ENCODE measurements around the gene DIPK1B. TPM values are rescaled to one million over a fixed set of nuclear protein-coding genes. Genes with fewer than 3 reads are reported as not detected.

DIPK1B gene
- total RNA-seq, result 10.8 TPM
- polyA plus RNA-seq, result 18.9 TPM

DNA sequence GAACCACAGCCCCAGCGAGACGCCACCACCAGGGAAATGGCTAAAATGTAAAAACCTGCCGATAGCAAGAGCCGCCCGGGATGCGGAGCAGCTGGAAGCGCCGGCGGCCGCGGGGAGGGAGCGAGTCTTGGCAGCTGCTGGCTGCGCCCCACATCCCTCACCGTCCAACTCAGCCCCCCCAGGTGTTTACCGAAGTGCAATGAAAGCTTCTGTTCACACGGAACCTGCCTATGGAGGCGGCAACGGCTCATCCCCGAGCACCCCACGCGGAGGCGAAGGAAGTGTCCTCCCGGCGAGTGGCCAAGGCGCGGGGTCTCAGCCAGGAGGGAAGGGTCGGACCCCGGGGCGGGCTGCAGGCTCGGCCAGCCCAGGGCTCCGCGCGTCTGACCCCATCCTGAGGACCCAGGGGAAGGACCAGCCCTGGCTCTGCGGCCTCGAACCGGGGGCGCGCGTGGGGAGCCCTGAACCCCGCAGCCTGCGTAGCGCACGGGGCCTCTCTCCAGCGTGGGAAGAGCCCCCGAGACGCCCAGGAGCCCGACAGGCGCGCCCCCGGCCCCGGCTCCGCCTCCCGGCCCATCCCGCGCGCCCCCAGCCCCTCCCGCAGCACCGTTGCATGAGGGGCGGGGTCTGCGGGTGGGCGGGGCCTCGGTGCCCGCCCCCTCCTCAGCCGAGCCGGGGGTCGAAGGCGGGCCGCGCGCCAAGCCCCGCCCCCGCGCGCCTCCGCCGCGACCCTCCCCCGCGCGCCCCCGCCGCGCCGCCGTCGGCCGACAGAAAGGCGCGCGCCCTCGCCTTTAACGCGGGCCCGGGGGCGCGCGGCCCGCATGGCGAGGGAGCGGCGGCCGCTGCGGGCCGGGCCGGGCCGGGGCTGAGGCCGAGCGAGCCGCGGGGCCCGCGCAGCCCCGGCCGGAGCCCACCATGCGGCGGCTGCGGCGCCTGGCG is at the start of gene DIPK1B:
TSS of gene DIPK1B (plus strand) at position 822 of the 939 bp plus-strand sequence. CDS start at position 916, 94 bp downstream.
- no peak for DNase-seq (ENCODE audit: extremely low spot score)
- Histone ChIP-seq H3K4me1 (ENCODE audit: insufficient read depth) (no peaks in the 10 kb centered on the region), H3K4me3 (ENCODE audit: low read depth, low read length) (peak within 1 kb of the TSS; percentile 47), H3K36me3 (ENCODE audit: insufficient read depth) (no peaks in the 10 kb centered on the region), H3K27ac (ENCODE audit: low read depth) (no peak within 1 kb of the TSS)
- WGBS, result 1% methylated on average over 115 of the region's 119 CpGs

DNA sequence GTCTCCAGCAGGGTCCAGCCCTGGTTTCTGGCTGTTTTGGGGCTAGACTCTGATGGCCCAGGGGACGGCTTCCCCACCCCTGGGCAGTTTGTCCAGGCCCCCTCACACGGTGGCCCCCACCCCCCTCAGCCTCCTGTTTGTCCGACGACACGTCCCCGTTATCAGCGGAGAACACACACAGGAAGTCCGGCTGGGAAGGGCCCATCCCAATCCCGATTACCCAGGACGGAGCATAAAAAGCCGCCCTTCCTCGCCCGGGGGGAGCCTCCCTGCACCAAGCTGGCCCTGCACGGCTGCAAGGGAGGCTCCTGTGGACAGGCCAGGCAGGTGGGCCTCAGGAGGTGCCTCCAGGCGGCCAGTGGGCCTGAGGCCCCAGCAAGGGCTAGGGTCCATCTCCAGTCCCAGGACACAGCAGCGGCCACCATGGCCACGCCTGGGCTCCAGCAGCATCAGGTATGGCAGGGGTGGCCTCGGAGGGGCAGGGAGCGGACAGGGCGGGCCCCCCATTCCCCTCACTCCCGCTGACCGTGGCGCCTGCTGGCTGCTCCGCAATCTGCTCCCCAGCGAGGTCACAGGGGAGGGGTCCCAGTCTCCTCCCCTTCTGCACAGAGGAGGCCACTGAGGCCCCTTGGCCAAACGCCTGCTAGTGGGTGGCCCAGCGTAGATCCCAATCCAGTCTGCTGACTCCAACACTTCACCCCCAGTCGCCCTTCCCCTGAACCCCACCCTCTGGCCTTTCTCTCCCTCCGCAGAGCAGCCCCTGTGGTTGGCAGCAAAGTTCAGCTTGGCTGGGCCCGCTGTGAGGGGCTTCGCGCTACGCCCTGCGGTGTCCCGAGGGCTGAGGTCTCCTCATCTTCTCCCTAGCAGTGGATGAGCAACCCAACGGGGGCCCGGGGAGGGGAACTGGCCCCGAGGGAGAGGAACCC is 49.5 kb upstream of the DIPK1B start, which contains the start of gene EGFL7:
TSS of gene EGFL7 (plus strand) at position 261 of the 926 bp plus-strand sequence. CDS start 5,367 bp downstream, outside the sequence.
- DNase-seq (ENCODE audit: extremely low spot score), result no peak
- 67% methylated on average over 38 of the region's 38 CpGs for WGBS
- H3K4me1 ChIP-seq (ENCODE audit: insufficient read depth), result no peaks in the 10 kb centered on the region
- H3K4me3 ChIP-seq (ENCODE audit: low read depth, low read length), result peak within 1 kb of the TSS; percentile 65
- H3K27ac ChIP-seq (ENCODE audit: low read depth), result peak within 1 kb of the TSS; percentile 19
- no peaks in the 10 kb centered on the region for H3K36me3 ChIP-seq (ENCODE audit: insufficient read depth)

- Histone ChIP-seq H3K36me3 (ENCODE audit: insufficient read depth) (no peaks in the 10 kb centered on the region), H3K4me1 (ENCODE audit: insufficient read depth) (no peaks in the 10 kb centered on the region), H3K4me3 (ENCODE audit: low read depth, low read length) (peak overlapping the region; percentile 65), H3K27ac (ENCODE audit: low read depth) (peak overlapping the region; percentile 19)
- WGBS, result 87% methylated on average over 27 of the region's 27 CpGs
- no peak for DNase-seq (ENCODE audit: extremely low spot score)
These were observed 48.1 kb upstream of the DIPK1B start for GRCh38 chr9:136664000-136664915.

- Histone ChIP-seq H3K36me3 (ENCODE audit: insufficient read depth) (no peaks in the 10 kb centered on the region), H3K4me1 (ENCODE audit: insufficient read depth) (no peaks in the 10 kb centered on the region), H3K27ac (ENCODE audit: low read depth) (no peak overlapping the region), H3K4me3 (ENCODE audit: low read depth, low read length) (peak overlapping the region; percentile 65)
- no peak for DNase-seq (ENCODE audit: extremely low spot score)
- 11% methylated on average over 49 of the region's 49 CpGs for WGBS
These were observed 47.2 kb upstream of the DIPK1B start for GRCh38 chr9:136665111-136665703.

DNA sequence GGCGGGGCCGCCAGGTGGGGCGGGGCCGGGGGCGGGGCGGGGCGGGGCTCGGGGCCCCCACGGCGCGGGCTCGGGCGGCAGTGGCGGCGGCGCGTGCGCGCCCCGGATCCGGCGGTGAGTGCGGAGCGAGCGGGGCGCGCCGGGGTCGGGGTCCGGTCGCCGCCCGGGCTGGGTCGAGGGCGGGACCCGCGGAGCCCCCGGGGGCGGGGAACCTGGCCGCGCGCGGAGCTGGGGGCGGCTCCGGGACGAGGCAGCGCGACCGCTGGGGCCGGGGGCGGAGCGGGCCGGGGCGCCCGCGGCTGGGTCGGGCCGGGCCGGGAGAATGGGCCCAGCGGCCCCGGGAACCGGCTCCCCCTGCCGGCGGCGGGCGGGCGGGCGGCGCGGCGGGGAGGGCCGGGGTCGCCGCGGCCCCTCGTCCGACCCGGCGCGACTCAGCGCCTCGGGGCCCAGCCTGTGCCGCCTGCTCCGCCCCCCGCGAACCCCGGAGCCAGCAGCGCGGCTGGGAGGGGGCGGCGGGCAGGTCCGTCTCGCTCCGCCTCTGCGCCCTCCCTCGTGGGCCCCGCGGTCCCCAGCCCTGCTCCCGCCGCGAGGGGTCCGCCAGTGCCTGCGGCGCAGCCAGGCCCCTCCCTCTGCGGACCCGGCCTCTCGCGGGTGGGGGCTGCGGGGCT is 46.5 kb upstream of the DIPK1B start:
- WGBS, result under 1% methylated on average over 106 of the region's 109 CpGs
- H3K4me1 ChIP-seq (ENCODE audit: insufficient read depth), result no peaks in the 10 kb centered on the region
- H3K27ac ChIP-seq (ENCODE audit: low read depth), result no peak overlapping the region
- H3K4me3 ChIP-seq (ENCODE audit: low read depth, low read length), result peak overlapping the region; percentile 65
- H3K36me3 ChIP-seq (ENCODE audit: insufficient read depth), result no peaks in the 10 kb centered on the region
- no peak for DNase-seq (ENCODE audit: extremely low spot score)

DNA sequence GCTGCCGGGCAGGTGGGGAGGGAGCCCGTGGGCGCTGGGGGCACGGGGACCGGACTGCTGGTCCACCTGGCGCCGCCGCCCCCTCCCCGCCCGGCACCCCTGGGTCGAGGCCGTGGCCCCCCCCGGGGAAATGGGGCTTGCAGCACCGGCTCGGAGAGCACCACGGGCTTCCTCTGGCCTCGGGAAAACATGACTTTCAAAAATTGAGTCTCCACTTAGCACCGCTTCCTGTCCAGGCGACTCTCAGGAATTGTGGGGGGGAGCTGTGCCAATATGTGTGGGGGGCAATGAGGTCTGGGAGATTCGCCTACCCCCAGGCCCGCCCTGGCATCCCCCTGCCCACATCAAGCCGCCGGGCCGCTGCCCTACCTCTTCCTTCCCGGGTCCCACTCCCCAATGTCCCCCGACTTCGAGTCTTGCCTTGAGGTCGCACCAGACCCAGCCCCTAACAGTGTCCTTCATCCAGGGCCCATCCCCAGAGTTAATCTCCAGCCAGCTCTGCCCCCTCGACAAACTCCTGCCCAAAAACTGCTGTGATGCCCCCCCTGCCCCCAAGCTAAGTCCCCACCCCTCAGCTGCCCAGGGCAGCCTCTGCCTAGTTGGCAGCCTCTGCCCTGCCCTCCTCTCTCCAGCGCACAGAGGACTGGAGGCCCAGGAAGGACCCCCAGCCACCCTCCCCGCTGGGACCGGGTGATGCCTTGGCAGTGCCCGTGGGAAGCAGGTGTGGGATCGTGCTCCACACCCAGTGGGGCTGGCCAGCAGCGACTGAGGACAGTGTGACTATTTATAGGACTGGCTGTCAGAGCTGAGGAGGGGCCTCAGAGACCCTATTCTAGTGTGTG is 45.8 kb upstream of the DIPK1B start:
- H3K27ac ChIP-seq (ENCODE audit: low read depth), result no peak overlapping the region

DNA sequence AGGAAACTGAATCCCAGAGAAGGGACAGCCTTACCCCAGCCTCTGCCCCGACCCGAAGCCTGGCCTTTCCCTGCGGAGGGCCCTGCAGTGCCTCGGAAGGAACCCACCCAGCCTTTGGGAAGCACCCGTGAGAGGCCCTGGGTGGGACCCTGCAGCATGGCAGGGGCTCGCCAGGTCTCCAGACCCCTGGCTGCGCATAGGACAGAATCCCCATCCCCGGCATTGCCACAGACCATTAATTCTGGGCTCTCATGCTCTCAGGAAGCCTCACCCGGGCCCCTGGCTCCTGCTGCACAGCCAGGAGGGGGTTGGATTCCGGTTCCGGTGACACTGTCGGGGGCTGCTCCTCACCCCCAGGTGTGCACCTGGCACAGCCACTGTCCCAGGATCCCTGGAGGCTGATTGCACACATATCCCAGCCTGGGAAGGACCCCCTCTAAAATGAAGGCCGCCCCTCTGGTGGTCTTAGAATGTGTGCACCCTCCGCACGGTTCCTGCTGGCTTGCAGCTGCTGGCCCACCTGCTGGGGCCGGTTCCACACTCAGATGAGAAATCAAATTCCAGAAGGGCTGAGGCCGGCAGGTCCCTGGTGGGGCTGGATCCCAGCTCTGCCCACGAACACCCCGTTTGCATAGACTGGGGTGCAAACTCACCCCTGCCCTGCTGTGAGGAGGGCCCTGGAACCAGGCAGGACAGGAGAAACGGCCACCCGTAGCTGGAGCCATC is 45.0 kb upstream of the DIPK1B start:
- no peak overlapping the region for H3K27ac ChIP-seq (ENCODE audit: low read depth)
- no peaks in the 10 kb centered on the region for H3K36me3 ChIP-seq (ENCODE audit: insufficient read depth)
- peak overlapping the region; percentile 65 for H3K4me3 ChIP-seq (ENCODE audit: low read depth, low read length)
- WGBS, result 69% methylated on average over 21 of the region's 21 CpGs
- no peaks in the 10 kb centered on the region for H3K4me1 ChIP-seq (ENCODE audit: insufficient read depth)
- no peak for DNase-seq (ENCODE audit: extremely low spot score)

More for the DNA sequence above, 45.8 kb upstream of the DIPK1B start:
- Histone ChIP-seq H3K4me1 (ENCODE audit: insufficient read depth) (no peaks in the 10 kb centered on the region), H3K36me3 (ENCODE audit: insufficient read depth) (no peaks in the 10 kb centered on the region), H3K4me3 (ENCODE audit: low read depth, low read length) (peak overlapping the region; percentile 65)
- DNase-seq (ENCODE audit: extremely low spot score), result no peak
- WGBS, result 25% methylated on average over 35 of the region's 35 CpGs

- H3K4me1 ChIP-seq (ENCODE audit: insufficient read depth), result no peaks in the 10 kb centered on the region
- H3K27ac ChIP-seq (ENCODE audit: low read depth), result no peak overlapping the region
- WGBS, result 67% methylated on average over 40 of the region's 40 CpGs
- no peaks in the 10 kb centered on the region for H3K36me3 ChIP-seq (ENCODE audit: insufficient read depth)
- no peak overlapping the region for H3K4me3 ChIP-seq (ENCODE audit: low read depth, low read length)
- no peak for DNase-seq (ENCODE audit: extremely low spot score)
These were observed 44.2 kb upstream of the DIPK1B start for GRCh38 chr9:136667940-136668760.

DNA sequence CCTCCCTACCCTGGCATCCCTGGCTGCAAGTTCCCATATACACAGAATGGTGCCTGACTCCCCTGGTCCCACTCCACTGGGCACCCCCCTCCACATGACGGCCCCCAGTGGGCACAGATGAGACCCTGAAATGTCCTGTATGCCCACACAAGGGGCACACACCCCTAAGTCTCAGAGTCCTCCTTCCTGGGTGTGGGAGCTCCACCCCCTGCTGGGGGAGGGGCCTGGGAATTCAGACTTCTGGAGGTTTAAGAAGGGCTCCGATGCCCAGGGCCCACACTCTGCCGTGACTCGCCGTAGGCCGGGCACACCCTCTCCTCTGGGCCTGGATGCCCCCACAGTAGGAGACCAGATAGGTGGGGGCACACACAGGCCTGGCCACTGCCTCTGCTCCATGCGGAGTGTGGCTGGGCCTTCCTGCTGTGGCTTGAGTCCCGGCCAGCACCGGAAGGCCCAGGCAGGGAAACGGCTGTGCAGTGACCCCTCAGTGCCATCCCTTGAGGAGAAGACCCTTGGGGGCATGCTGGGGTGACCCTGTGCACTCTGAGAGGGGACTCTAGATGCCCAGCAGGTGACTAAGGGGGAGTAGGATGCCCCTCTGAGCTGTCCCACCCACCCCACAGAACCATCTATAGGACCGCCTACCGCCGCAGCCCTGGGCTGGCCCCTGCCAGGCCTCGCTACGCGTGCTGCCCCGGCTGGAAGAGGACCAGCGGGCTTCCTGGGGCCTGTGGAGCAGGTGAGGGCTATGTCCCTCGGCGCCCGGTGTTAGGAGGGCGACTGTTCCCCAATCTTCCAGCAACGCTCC is 43.2 kb upstream of the DIPK1B start:
- no peaks in the 10 kb centered on the region for H3K4me1 ChIP-seq (ENCODE audit: insufficient read depth)
- DNase-seq (ENCODE audit: extremely low spot score), result no peak
- no peak overlapping the region for H3K27ac ChIP-seq (ENCODE audit: low read depth)
- H3K36me3 ChIP-seq (ENCODE audit: insufficient read depth), result no peaks in the 10 kb centered on the region
- WGBS, result 73% methylated on average over 23 of the region's 23 CpGs
- H3K4me3 ChIP-seq (ENCODE audit: low read depth, low read length), result no peak overlapping the region
